Neural cell (in vitro differentiated cells): ENCODE measurements around the gene APOC3. TPM values are rescaled to one million over a fixed set of nuclear protein-coding genes. Genes with fewer than 3 reads are reported as not detected.

Source experiments
- H2AFZ ChIP-seq: fragments of 200-600, 300-800 bp; sonication (generic), shearing (Covaris generic); 2 replicates; pipeline ENCODE4 v1.6.0; 2014; ENCODE audit warnings: low read depth, mild to moderate bottlenecking, antibody characterized with exemption, low read length, moderate library complexity
- H3F3A ChIP-seq: fragments of 200-600 bp; shearing (Covaris generic); 2 replicates; pipeline ENCODE4 v1.6.1; 2016; ENCODE audit warnings: mild to moderate bottlenecking, moderate library complexity, mixed read lengths, antibody characterized with exemption, low read length; ENCODE audit not compliant: insufficient read depth, poor library complexity, severe bottlenecking
- H3K27ac ChIP-seq: fragments of 200-600, 300-800 bp; sonication (generic), shearing (Covaris generic); 2 replicates; pipeline ENCODE4 v1.5.1; 2014; ENCODE audit warnings: mild to moderate bottlenecking, low read length, moderate library complexity
- H3K27me3 ChIP-seq: fragments of 300-800, 200-600 bp; sonication (generic), shearing (Covaris generic); 2 replicates; pipeline ENCODE4 v1.6.0; 2014; ENCODE audit warnings: mild to moderate bottlenecking, low read depth, low read length, moderate library complexity; ENCODE audit not compliant: insufficient read depth
- H3K36me3 ChIP-seq: fragments of 300-800, 200-600 bp; sonication (generic), shearing (Covaris generic); 2 replicates; pipeline ENCODE4 v1.5.1; 2014; ENCODE audit warnings: mild to moderate bottlenecking, antibody characterized with exemption, low read length, moderate library complexity; ENCODE audit not compliant: insufficient read depth
- H3K4me2 ChIP-seq: fragments of 300-800, 200-600 bp; sonication (generic), shearing (Covaris generic); 2 replicates; pipeline ENCODE4 v1.6.0; 2014; ENCODE audit warnings: mild to moderate bottlenecking, low read length
- H3K4me3 ChIP-seq: fragments of 300-800, 200-600 bp; sonication (generic), shearing (Covaris generic); 2 replicates; pipeline ENCODE4 v1.5.1; 2014; ENCODE audit warnings: mild to moderate bottlenecking, low read length, moderate library complexity
- H3K79me2 ChIP-seq: fragments of 200-600 bp; shearing (Covaris generic); replicated peaks from 2 replicates; pipeline ENCODE4 v1.6.0; 2014; ENCODE audit warnings: mild to moderate bottlenecking, low read length, moderate library complexity; ENCODE audit not compliant: insufficient read depth
- H3K9ac ChIP-seq: fragments of 300-800, 200-600 bp; sonication (generic), shearing (Covaris generic); 2 replicates; pipeline ENCODE4 v1.6.1; 2016; ENCODE audit warnings: mild to moderate bottlenecking, low read length, mixed read lengths
- H3K9me2 ChIP-seq: fragments of 200-600 bp; shearing (Covaris generic); 2 replicates; pipeline ENCODE4 v1.6.1; 2016; ENCODE audit warnings: mild to moderate bottlenecking, low read length, mixed read lengths; ENCODE audit not compliant: insufficient read depth
- H3K9me3 ChIP-seq: fragments of 200-600, 300-800 bp; sonication (generic), shearing (Covaris generic); 2 replicates; pipeline ENCODE4 v1.6.1; 2016; ENCODE audit warnings: mild to moderate bottlenecking, mixed run types, low read length, moderate library complexity, mixed read lengths
- H4K20me1 ChIP-seq: fragments of 200-600 bp; shearing (Covaris generic); 2 replicates; pipeline ENCODE4 v1.6.1; 2016; ENCODE audit warnings: mild to moderate bottlenecking, mixed run types; ENCODE audit not compliant: insufficient read depth
- CTCF ChIP-seq: fragments of 450-650 bp; IDR thresholded peaks from 2 replicates; pipeline ENCODE4 v1.5.1; 2014; ENCODE audit warnings: antibody characterized with exemption, mild to moderate bottlenecking, moderate library complexity; ENCODE audit not compliant: poor library complexity, severe bottlenecking
- EP300 ChIP-seq: fragments of 450-650 bp; conservative IDR thresholded peaks from 2 replicates; pipeline ENCODE4 v1.6.1; 2014; ENCODE audit warnings: antibody characterized with exemption, mild to moderate bottlenecking, moderate library complexity; ENCODE audit not compliant: poor library complexity, severe bottlenecking
- EZH2 ChIP-seq: fragments of 200-600, 300-800 bp; shearing (Covaris generic), sonication (generic); IDR thresholded peaks from 2 replicates; pipeline ENCODE4 v1.6.1; 2014; ENCODE audit warnings: antibody characterized with exemption, low read length, borderline replicate concordance, mild to moderate bottlenecking; ENCODE audit not compliant: insufficient read depth, poor library complexity, severe bottlenecking
- MXI1 ChIP-seq: fragments of 450-650 bp; conservative IDR thresholded peaks from 2 replicates; pipeline ENCODE4 v1.6.1; 2014; ENCODE audit warnings: antibody characterized with exemption, mild to moderate bottlenecking; ENCODE audit not compliant: poor library complexity, severe bottlenecking
- POLR2AphosphoS5 ChIP-seq: IDR thresholded peaks from 2 replicates; pipeline ENCODE4 v1.6.1; 2012
- RAD21 ChIP-seq: fragments of 450-650 bp; conservative IDR thresholded peaks from 2 replicates; pipeline ENCODE4 v1.6.1; 2014; ENCODE audit warnings: antibody characterized with exemption, mild to moderate bottlenecking, moderate library complexity
- REST ChIP-seq: IDR thresholded peaks from 2 replicates; pipeline ENCODE4 v1.6.1; 2012; ENCODE audit warnings: borderline replicate concordance
- SMC3 ChIP-seq: fragments of 450-650 bp; conservative IDR thresholded peaks from 2 replicates; pipeline ENCODE4 v1.6.1; 2014; ENCODE audit warnings: antibody characterized with exemption, mild to moderate bottlenecking, moderate library complexity; ENCODE audit not compliant: poor library complexity
- TAF1 ChIP-seq: IDR thresholded peaks from 2 replicates; pipeline ENCODE4 v1.6.1; 2012; ENCODE audit warnings: low read depth
- polyA plus RNA-seq: library from polyadenylated mRNA; depleted of rRNA; stranded (reverse); fragments of >200 nt; gene quantifications from 2 replicates; pipeline ENCODE4 v1.2.3, GENCODE V29; 2014

The APOC3 gene
- polyA plus RNA-seq, 1 donor from 2014 or later: not detected

- TF ChIP-seq EZH2 (no peak), TAF1 (no peak), CTCF (no peak), MXI1 (no peak), SMC3 (no peak), EP300 (no peak), REST (no peak), RAD21 (no peak), POLR2AphosphoS5 (no peak)
- H3K9me3 ChIP-seq: no peaks in the 10 kb centered on the region
- H3K4me3 ChIP-seq: no peak overlapping the region
- H4K20me1 ChIP-seq: no peaks in the 10 kb centered on the region
- H2AFZ ChIP-seq: no peak overlapping the region
- H3K27ac ChIP-seq: no peak overlapping the region
- H3K79me2 ChIP-seq: no peaks in the 10 kb centered on the region
- no peaks in the 10 kb centered on the region for H3K36me3 ChIP-seq
- no peaks in the 10 kb centered on the region for H3K27me3 ChIP-seq
- no peak overlapping the region for H3K4me2 ChIP-seq
- H3K9me2 ChIP-seq: no peaks in the 10 kb centered on the region
- H3F3A ChIP-seq: no peaks in the 10 kb centered on the region
- H3K9ac ChIP-seq: no peak overlapping the region
Measured at GRCh38 chr11:116825434-116825833, 4.3 kb upstream of the APOC3 start.

- Histone ChIP-seq H3K4me2 (no peak overlapping the region), H3K27me3 (no peaks in the 10 kb centered on the region), H3K79me2 (no peaks in the 10 kb centered on the region), H3K9ac (no peak overlapping the region), H4K20me1 (no peaks in the 10 kb centered on the region), H3K9me2 (no peaks in the 10 kb centered on the region), H2AFZ (no peak overlapping the region), H3K36me3 (no peaks in the 10 kb centered on the region), H3K27ac (no peak overlapping the region), H3K4me3 (no peak overlapping the region), H3K9me3 (no peaks in the 10 kb centered on the region), H3F3A (no peaks in the 10 kb centered on the region)
- no peak for TF ChIP-seq MXI1
- TF ChIP-seq SMC3: no peak
- TF ChIP-seq EP300: no peak
- TF ChIP-seq TAF1: no peak
- TF ChIP-seq CTCF: no peak
- TF ChIP-seq RAD21: no peak
- TF ChIP-seq POLR2AphosphoS5: no peak
- no peak for TF ChIP-seq REST
- no peak for TF ChIP-seq EZH2
Measured at GRCh38 chr11:116825854-116826750, 3.6 kb upstream of the APOC3 start.
